Adrenal gland (tissue), 5 donors: ENCODE measurements around the gene SIK2.

ENCODE experiments used
- CTCF ChIP-seq, 6 experiments: fragments of 450-650 bp in 4 of 6; fragments of 200-600 bp in 2 of 6; sonication (generic) in 1 of 6; IDR thresholded peaks; 1 replicate in 5 of 6; 2 replicates in 1 of 6; pipeline versions ENCODE4 v1.5.1 to v1.8.0; 2016 to 2021; ENCODE audit warnings: antibody characterized with exemption in 6 of 6, mild to moderate bottlenecking in 2 of 6, moderate library complexity in 1 of 6
- POLR2A ChIP-seq, 2 donors: fragments of 450-650 bp; IDR thresholded peaks; one replicate each; pipeline ENCODE4 v1.6.1; 2017; ENCODE audit warnings: antibody characterized with exemption in 2 of 2, mild to moderate bottlenecking in 2 of 2, moderate library complexity in 1 of 2
- donor health status: DM: no; HTN: no; CAD: no.

- TF ChIP-seq CTCF (IDR thresholded peaks at IDR 0.05) (no peak), POLR2A (IDR thresholded peaks at IDR 0.05) (no peak)
Observed at GRCh38 chr11:111729831-111730311, 127.6 kb downstream of the SIK2 start.
